OCI-LY1 (cell line): ENCODE data around the gene COX6B2.
"Not testable (repeated sequence)": the region's sequence is repeated elsewhere in the genome, so short reads cannot be mapped to it uniquely, and the experiment has no call there.

Source experiments
- CTCF ChIP-seq: fragments of 200-600 bp; sonication (generic), shearing (Covaris generic); IDR thresholded peaks from 2 replicates; pipeline ENCODE4 v1.5.1; 2017; ENCODE audit warnings: mild to moderate bottlenecking, antibody characterized with exemption, low read length, moderate library complexity, mixed read lengths
- EZH2 ChIP-seq: fragments of 200-600 bp; sonication (generic), shearing (Covaris generic); IDR thresholded peaks from 2 replicates; pipeline ENCODE4 v1.8.0; 2017; ENCODE audit warnings: borderline replicate concordance, mixed run types, mild to moderate bottlenecking, antibody characterized with exemption, low read length, moderate library complexity, mixed read lengths

GRCh38 chr19:55328774-55329318 lies 25.7 kb downstream of the COX6B2 start:
- not testable (repeated sequence) for TF ChIP-seq EZH2, CTCF
